Stimulated activated CD4-positive, alpha-beta T cell treated with anti-CD3 and anti-CD28 coated beads, Interleukin-2, amount 100 ng/mL, for 48 hours (primary cell): ENCODE results near the gene ATRIP.

Experiments used
- DNase-seq, 2 donors: peaks; one replicate each; pipeline ENCODE4 v3.0.0-alpha.2; 2020

The ATRIP gene

DNA sequence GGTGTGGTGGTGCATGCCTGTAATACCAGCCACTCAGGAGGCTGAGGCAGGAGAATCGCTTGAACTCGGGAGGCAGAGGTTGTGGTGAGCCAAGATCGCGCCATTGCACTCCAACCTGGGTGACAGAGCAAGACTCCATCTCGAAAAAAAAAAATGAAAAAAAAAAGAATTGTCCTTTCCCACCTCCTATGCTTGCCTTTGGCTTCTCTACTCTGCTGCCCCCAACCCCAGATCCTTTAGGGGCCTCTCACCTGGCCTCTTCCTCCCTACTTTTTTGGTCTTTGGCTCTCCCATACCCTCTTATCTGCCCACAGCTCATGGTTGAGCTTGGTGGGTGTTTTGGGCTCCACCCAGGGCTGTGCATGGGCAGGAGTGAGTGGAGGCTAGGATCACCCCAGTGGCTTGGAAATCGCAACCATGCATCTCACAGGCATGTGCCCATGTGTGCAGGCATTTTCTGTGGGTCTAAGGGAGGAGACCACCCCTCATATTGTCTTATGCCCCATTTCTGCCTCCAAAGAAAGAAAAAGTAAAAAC lies 59.5 kb downstream of the ATRIP start:
- no peak for DNase-seq

DNA sequence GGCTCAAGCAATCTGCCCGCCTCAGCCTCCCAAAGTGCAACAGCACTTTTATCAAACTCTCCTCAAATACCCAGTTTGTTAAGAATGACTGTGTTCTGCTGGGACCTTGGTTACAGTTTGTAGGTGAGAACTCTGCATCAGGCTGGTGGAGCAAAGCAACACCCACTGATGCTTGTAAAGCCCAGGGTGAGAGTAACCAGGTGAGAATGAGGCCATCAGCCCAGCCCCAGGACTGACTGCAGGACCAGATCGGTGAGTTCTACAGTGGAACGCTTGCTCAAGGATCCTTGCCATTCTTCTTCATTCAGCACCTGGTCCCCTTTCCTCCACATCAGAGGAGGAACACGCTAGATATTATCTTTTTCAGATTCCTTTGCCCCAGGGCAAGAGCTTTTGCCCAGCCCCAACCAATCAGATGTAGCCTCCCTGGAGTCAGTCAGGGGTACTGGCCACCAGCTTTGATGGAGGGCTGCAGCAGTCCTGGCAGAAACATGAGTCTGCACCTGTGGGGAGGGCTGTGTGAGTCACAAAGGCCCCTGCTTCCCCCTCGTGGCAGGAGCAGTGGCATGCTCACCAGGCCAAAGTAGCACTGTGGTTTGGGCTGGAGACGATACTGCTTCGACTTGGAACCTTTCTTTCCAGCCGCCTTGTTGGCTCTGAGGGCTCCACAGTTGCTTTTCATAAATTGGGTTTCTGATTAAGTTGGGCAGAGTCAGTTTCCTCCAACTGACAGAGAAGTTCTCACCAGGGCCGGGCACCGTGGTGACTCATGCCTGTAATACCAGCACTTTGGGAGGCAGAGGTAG lies 60.9 kb downstream of the ATRIP start:
- peak; percentile 45 to 49 for DNase-seq

DNA sequence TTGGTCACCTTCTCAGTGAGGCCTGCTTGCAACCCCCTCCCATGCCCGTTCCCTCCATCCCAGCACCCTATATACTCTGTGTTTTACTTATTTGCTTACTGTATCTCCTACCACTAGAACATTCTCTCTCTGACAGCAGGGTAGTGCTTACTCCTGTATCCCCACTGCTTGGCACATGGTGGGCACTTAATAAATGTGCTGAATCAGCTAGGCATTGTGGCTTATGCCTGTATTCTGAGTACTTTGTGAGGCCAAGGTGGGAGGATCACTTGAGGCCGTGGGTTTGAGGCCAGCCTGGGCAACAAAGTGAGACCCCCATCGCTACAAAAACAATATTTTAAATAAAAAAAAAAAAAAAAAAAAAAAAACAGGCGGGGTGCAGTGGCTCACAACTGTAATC lies 65.0 kb downstream of the ATRIP start:
- no peak for DNase-seq

DNA sequence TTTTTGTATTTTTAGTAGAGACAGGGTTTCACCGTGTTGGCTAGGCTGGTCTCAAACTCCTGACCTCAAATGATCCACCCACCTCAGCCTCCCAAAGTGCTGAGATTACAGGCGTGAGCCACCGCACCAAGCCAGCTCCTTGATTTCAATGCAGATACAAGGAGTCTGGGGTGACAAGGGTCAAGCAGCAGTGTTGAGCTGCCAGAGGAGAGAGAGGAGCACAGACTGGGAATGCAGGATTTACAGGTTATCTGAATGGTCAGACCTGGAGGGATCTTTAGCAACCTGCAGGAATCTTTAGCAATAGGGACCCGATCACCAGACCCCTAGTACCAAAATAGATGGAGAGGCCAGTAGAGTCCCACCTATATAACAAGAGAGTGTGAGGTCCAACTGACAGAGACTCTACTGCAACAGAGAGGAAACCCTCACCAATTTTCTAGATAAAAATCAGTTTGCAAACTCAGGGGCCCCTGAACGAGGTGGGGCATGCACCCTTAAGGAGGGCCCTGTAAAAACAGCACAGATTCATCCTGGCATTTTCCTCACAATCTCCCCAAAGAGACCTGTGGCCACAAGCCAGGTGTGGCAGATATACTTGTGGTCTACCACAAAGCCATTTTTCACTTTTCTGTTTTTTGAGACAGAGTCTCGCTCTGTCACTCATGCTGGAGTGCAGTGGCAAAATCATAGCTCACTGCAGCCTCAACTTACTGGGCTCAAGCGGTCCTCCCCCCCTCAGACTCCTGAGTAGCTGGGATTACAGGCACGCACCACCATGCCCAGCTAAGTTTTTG lies 68.1 kb downstream of the ATRIP start:
- no peak for DNase-seq
